Left ventricle myocardium inferior (tissue), 1 donor: ENCODE data around the gene VIT. TPM values are rescaled to one million over a fixed set of nuclear protein-coding genes. Genes with fewer than 3 reads are reported as not detected.

Experiments used
- DNase-seq: peaks from one replicate; pipeline ENCODE4 v3.0.0-alpha.2; 2020
- H3K27ac ChIP-seq: fragments of 200-600 bp; replicated peaks from 2 replicates; pipeline ENCODE4 v1.8.0; 2021
- H3K27me3 ChIP-seq: fragments of 200-600 bp; 2 replicates; pipeline ENCODE4 v1.8.0; 2021; ENCODE audit warnings: low read depth
- H3K36me3 ChIP-seq: fragments of 200-600 bp; 2 replicates; pipeline ENCODE4 v1.8.0; 2021
- H3K4me1 ChIP-seq: fragments of 200-600 bp; 2 replicates; pipeline ENCODE4 v1.8.0; 2021
- H3K4me3 ChIP-seq: fragments of 200-600 bp; 2 replicates; pipeline ENCODE4 v1.8.0; 2021; ENCODE audit warnings: mild to moderate bottlenecking, moderate library complexity
- H3K9me3 ChIP-seq: fragments of 200-600 bp; replicated peaks from 2 replicates; pipeline ENCODE4 v1.8.0; 2021
- CTCF ChIP-seq: fragments of 200-600 bp; IDR thresholded peaks from 2 replicates; pipeline ENCODE4 v1.8.0; 2021; ENCODE audit warnings: antibody characterized with exemption, mild to moderate bottlenecking, borderline replicate concordance
- intact Hi-C: fragments of 100-400 bp; cut with micrococcal nuclease; formaldehyde crosslinking; loops from one replicate; pipeline ENCODE4 v1.11.0; 2022
- total RNA-seq: library from RNA; stranded (reverse); fragmentation: NEBNext Ultra II Directional; extraction: Animal tissue kit (Norgen Biotek cat#: 25700); gene quantifications from one replicate; pipeline ENCODE4 v1.2.1, GENCODE V29; 2021
- donor health status: DM: no; HTN: yes; CAD: no; lungs with severe emphysema.

VIT gene
- total RNA-seq, 1 donor from 2014 or later: 8.5 TPM

- no peaks in the 10 kb centered on the region for H3K9me3 ChIP-seq
- no peak overlapping the region for H3K27ac ChIP-seq
- no peaks in the 10 kb centered on the region for H3K4me1 ChIP-seq
- no peak overlapping the region for H3K4me3 ChIP-seq
- intact Hi-C loops: no loop called here
- TF ChIP-seq CTCF: no peak
- H3K36me3 ChIP-seq: no peaks in the 10 kb centered on the region
- DNase-seq: no peak
- H3K27me3 ChIP-seq: no peaks in the 10 kb centered on the region
Observed at GRCh38 chr2:36805635-36806224, 109.2 kb downstream of the VIT start.

GRCh38 chr2:36807223-36807886 lies 110.8 kb downstream of the VIT start:
- Histone ChIP-seq H3K9me3 (no peaks in the 10 kb centered on the region), H3K27me3 (no peaks in the 10 kb centered on the region), H3K27ac (no peak overlapping the region), H3K4me3 (no peak overlapping the region), H3K36me3 (no peaks in the 10 kb centered on the region), H3K4me1 (no peaks in the 10 kb centered on the region)
- no peak for TF ChIP-seq CTCF
- intact Hi-C loops: no loop called here
- DNase-seq: no peak

- intact Hi-C loops: no loop called here
- no peak for TF ChIP-seq CTCF
- H3K4me3 ChIP-seq: no peak overlapping the region
- no peaks in the 10 kb centered on the region for H3K9me3 ChIP-seq
- no peaks in the 10 kb centered on the region for H3K4me1 ChIP-seq
- no peak for DNase-seq
- no peaks in the 10 kb centered on the region for H3K27me3 ChIP-seq
- no peaks in the 10 kb centered on the region for H3K36me3 ChIP-seq
- H3K27ac ChIP-seq: no peak overlapping the region
Observed at GRCh38 chr2:36808386-36809068, 112.0 kb downstream of the VIT start.

GRCh38 chr2:36809069-36809445 lies 112.5 kb downstream of the VIT start:
- intact Hi-C loops: no loop called here
- no peak for DNase-seq
- Histone ChIP-seq H3K27me3 (no peaks in the 10 kb centered on the region), H3K4me3 (no peak overlapping the region), H3K36me3 (no peaks in the 10 kb centered on the region), H3K4me1 (no peaks in the 10 kb centered on the region), H3K27ac (no peak overlapping the region), H3K9me3 (no peaks in the 10 kb centered on the region)
- no peak for TF ChIP-seq CTCF

- H3K4me3 ChIP-seq: no peak overlapping the region
- intact Hi-C loops: no loop called here
- H3K27ac ChIP-seq: no peak overlapping the region
Observed at GRCh38 chr2:36811071-36811470, 114.6 kb downstream of the VIT start.

More at GRCh38 chr2:36811071-36811470, 114.6 kb downstream of the VIT start:
- no peak for TF ChIP-seq CTCF
- no peaks in the 10 kb centered on the region for H3K27me3 ChIP-seq
- H3K4me1 ChIP-seq: no peaks in the 10 kb centered on the region
- no peaks in the 10 kb centered on the region for H3K36me3 ChIP-seq
- H3K9me3 ChIP-seq: no peaks in the 10 kb centered on the region
- no peak for DNase-seq
